OCI-LY7 (cell line): ENCODE results near the gene GPS1.

Source experiments
- EZH2phosphoT487 ChIP-seq: fragments of 200-600 bp; sonication (generic); IDR thresholded peaks from 2 replicates; pipeline ENCODE4 v1.6.1; 2018; ENCODE audit warnings: low read depth, borderline replicate concordance, mild to moderate bottlenecking, mixed run types, antibody characterized with exemption, low read length, moderate library complexity, mixed read lengths
- TF ChIP-seq, protein P1 (sequence below): fragments of 200-600 bp; sonication (generic); conservative IDR thresholded peaks from 2 replicates; pipeline ENCODE4 v1.5.1; 2014; ENCODE audit warnings: mild to moderate bottlenecking, antibody characterized with exemption, low read length, moderate library complexity, mixed read lengths

GRCh38 chr17:82018989-82019689 is 32.6 kb upstream of the GPS1 start:
- TF ChIP-seq, protein P1, sequence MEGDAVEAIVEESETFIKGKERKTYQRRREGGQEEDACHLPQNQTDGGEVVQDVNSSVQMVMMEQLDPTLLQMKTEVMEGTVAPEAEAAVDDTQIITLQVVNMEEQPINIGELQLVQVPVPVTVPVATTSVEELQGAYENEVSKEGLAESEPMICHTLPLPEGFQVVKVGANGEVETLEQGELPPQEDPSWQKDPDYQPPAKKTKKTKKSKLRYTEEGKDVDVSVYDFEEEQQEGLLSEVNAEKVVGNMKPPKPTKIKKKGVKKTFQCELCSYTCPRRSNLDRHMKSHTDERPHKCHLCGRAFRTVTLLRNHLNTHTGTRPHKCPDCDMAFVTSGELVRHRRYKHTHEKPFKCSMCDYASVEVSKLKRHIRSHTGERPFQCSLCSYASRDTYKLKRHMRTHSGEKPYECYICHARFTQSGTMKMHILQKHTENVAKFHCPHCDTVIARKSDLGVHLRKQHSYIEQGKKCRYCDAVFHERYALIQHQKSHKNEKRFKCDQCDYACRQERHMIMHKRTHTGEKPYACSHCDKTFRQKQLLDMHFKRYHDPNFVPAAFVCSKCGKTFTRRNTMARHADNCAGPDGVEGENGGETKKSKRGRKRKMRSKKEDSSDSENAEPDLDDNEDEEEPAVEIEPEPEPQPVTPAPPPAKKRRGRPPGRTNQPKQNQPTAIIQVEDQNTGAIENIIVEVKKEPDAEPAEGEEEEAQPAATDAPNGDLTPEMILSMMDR: no peak
- TF ChIP-seq EZH2phosphoT487: no peak
